GM20000 (cell line): Measurements from ENCODE around the gene ARF6.

ENCODE experiments used
- DNase-seq: peaks from one replicate; pipeline ENCODE4 v3.0.0; 2012; ENCODE audit warnings: low spot score
- CTCF ChIP-seq: IDR thresholded peaks from 2 replicates; pipeline ENCODE4 v1.5.1; 2012; ENCODE audit warnings: mild to moderate bottlenecking, control low read depth; ENCODE audit errors: extremely low read depth, missing control alignments

Gene ARF6

GRCh38 chr14:49945448-49946319, 52.8 kb downstream of the ARF6 start:
- no peak for DNase-seq
- no peak for TF ChIP-seq CTCF
